IPS-18c (cell line): ENCODE measurements around the gene FBXL7.

Source experiments
- H3K4me3 ChIP-seq: 2 replicates; pipeline ENCODE4 v1.7.0; 2013; ENCODE audit warnings: low read depth, mild to moderate bottlenecking, low read length, moderate library complexity; ENCODE audit not compliant: insufficient read depth
- H3K9me3 ChIP-seq: one replicate; pipeline ENCODE4 v1.6.1; 2013; ENCODE audit warnings: mild to moderate bottlenecking, low read length, moderate library complexity; ENCODE audit not compliant: control insufficient read depth, insufficient read depth

FBXL7 gene

DNA sequence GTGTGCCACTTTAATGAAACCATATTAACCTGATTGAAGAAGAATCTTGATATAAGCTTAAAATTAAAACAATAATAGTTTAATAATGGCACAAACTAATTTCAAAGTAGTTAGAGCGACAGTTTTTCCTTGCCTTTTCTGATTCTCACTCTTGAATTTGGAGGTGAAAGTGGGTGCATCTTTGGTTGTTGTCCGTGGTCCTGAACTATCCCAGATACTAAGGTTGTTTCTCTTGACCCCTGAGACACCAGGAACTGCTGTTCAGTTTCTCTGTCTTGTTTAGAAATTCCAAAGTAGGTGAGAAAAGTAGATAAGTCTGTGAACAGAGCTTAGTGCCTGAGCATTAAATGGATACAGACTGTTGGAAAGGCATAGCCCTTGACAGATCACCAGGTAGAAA, 274.7 kb downstream of the FBXL7 start:
- no peak overlapping the region for H3K4me3 ChIP-seq

DNA sequence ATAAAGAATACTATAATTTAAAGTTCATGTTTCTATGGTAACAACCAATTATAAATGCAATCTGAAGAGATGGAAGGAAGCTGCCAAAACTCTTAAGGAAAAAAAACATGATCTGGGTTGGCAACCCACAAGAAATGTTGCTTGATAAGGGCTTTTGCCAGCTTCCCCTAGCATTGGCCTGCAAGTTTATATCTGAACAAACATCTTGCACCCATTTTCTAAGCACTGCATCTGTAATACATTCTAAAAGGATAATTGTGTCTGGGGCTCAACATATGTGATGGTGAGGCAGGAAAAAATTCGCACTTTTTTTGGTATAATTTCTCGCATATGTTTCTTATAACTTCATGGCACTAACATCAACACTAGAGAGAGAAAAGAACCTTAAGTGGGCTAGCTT, 276.4 kb downstream of the FBXL7 start:
- H3K9me3 ChIP-seq: no peaks in the 10 kb centered on the region

More for the DNA sequence above, 274.7 kb downstream of the FBXL7 start:
- no peaks in the 10 kb centered on the region for H3K9me3 ChIP-seq

DNA sequence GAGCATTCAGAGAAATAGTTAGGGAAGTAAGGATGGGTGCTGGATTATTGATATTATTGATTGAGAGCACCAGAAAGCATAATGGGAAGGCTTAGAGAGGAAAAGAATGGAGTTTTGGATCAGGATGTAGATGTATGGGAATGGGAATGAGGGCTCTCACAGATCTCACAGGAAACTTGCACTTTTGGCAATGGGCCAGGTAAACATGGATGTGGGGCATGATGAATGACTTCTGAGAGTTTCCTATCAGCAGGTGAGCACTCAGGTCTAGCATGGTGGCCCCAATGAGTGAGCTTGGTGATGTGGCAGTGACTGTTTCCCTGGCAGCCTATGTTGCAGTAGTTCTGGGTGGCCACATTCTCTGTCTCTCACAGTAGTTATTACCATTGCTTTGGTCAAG, 283.8 kb downstream of the FBXL7 start:
- H3K4me3 ChIP-seq: no peak overlapping the region
- H3K9me3 ChIP-seq: no peaks in the 10 kb centered on the region

More for the DNA sequence above, 276.4 kb downstream of the FBXL7 start:
- no peak overlapping the region for H3K4me3 ChIP-seq

DNA sequence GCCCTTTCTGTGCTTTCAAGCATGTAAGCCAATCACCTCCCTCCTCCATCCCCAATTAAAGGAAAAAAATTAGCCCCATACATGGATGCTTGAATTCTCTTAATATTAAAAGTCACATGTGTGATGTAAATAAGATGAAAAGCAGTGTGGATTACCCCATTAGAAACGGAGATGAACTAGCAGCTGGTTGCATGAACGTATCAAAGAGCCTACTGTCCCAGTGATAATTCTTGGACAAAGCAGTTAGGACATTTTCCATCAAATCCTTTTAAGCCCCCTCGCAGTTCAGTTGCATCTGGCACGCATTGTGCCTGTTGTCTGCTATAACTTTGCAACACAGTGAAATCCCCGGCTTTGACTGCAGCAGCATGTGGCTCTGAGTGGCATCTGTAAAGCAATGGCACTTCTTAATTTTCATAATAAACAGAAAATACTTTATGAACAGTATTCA, 285.6 kb downstream of the FBXL7 start:
- no peak overlapping the region for H3K4me3 ChIP-seq
- H3K9me3 ChIP-seq: no peaks in the 10 kb centered on the region

DNA sequence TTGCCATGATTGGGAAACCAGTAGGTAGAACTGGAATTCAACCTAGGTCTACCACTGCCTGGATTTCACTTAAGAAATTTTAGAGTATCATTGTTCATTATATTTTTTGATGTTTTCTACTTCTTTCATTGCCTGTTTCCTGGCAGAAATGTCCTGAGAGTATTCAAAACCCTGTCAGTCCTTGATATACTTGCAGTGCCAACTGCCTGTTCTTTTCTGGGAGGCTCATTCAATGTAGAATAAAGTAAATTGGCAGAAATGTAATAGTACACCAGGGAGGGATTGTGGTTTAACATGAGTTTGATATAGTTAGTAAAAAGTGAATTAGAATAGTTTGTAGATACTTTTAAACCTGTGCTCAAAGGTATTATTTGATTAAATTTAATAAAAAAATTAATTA, 286.3 kb downstream of the FBXL7 start:
- no peaks in the 10 kb centered on the region for H3K9me3 ChIP-seq
- no peak overlapping the region for H3K4me3 ChIP-seq

DNA sequence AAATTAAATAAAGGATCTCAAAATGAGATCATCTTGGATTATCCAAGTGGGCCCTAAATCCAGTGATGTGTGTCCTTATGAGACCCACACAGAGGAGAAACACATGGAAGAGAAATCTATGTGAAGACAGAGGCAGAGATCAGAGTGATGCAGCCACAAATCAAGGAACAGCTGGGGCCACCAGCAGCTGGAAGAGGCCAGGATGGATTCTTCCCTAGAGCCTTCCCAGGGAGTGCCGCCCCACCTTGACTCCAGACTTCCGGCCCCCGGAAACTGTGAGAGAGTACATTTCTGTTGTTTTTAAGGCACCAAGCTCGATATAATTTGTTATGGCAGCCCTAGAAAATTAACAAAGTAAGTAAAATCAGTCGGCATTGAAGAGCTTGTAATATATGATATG, 286.9 kb downstream of the FBXL7 start:
- Histone ChIP-seq H3K9me3 (no peaks in the 10 kb centered on the region), H3K4me3 (no peak overlapping the region)

DNA sequence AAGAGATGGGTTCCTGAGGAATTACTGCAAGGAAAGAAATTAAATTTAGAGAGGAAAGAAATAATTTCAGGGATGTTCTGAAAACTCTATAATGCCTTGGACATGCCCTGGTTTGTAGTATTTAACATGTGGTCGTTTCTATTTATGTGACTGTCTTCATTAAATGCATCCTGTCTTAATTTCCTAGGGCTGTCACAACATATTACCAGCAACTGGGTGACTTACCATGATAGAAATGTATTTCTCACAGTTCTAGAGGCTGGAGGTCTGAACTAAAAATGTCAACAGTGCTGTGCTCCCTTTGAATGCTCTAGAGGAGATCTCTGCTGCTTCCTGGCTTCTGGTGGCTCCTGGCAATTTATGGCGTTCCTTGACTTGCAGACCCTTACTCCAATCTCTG, 287.7 kb downstream of the FBXL7 start:
- H3K4me3 ChIP-seq: no peak overlapping the region

DNA sequence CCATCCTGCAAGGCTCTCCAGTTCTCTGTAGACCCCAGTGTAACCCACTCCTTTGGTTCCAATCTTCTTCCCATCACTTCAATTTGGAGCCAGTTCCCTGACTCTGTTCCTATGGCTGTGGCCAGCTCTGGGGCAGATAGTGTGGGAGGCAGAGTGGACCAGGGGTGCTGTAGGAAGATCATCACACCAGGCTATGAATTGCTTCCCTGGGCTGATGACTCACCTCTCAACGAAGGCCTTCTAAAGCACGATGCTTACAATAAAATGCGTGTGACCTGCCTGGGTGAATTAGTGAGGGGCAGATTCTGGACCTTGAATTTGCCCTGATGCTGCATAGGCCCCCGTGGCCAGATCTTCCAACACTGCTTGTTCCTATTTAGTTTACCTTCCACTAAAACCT, 289.7 kb downstream of the FBXL7 start:
- Histone ChIP-seq H3K9me3 (no peaks in the 10 kb centered on the region), H3K4me3 (no peak overlapping the region)

More for the DNA sequence above, 287.7 kb downstream of the FBXL7 start:
- no peaks in the 10 kb centered on the region for H3K9me3 ChIP-seq

DNA sequence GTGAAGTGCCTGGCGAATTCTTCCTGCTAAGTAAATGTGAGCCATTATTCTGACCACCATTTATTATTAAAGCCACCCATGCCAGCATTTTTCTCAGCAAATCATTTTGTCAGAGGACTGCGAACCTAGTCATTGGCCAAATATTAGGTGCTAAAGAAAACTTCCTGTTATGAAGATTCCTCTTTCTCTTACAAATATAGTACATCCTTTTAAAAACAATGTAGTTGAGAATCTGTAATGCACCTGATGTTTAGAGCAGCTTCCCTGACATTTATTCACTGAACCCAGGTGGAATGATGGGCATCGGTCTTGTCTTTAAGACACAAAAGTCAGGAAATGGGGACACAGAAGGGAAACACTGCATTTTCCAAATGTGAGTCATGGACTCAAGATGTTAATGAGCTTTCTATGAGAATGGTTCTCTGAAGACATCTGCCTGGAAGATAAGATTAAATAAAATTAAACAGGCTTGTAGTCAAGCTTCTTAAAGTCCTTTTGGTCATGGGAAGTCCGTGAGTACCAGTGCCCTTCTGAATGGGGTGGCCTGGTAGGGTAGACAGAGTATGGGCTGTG, 290.6 kb downstream of the FBXL7 start:
- Histone ChIP-seq H3K4me3 (no peak overlapping the region), H3K9me3 (no peaks in the 10 kb centered on the region)

DNA sequence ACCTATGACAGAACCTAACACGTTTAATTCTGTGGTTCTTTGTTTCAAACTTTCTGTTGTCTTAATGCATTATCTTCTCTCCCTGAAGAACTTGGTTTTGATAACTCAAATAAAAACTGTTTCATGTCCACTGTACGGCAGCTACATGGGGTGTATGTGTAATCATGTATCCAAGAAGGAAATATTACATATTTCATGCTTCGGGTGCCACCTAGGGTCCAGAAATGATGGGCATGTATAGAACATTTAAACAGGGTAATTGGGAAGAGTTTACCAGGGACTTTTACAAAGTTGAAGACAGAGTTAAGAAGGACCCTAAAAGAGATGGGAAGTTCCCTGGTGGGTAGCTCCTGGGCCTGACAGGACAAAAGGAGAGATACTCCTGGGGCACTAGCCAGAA, 291.3 kb downstream of the FBXL7 start:
- H3K4me3 ChIP-seq: no peak overlapping the region
- H3K9me3 ChIP-seq: no peaks in the 10 kb centered on the region

DNA sequence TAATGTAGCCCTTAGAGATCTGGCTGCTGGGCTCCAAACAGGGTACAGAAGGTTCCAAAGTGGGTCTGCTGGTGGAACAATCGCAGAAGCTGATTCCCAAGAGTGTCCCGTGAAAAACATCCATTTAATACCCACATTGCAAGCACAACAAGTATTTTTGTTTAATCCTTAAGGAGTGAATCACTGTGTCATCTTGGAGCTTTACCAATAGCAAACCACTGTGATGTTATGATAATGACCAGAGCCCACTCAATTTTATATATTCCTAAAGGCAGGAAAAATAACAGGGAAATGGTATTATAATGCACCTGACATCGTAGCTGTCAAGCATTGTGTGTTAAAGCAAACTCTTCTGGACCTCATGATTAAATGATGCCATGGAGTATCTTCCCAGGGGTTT, 291.9 kb downstream of the FBXL7 start:
- H3K4me3 ChIP-seq: no peak overlapping the region
- H3K9me3 ChIP-seq: no peaks in the 10 kb centered on the region

DNA sequence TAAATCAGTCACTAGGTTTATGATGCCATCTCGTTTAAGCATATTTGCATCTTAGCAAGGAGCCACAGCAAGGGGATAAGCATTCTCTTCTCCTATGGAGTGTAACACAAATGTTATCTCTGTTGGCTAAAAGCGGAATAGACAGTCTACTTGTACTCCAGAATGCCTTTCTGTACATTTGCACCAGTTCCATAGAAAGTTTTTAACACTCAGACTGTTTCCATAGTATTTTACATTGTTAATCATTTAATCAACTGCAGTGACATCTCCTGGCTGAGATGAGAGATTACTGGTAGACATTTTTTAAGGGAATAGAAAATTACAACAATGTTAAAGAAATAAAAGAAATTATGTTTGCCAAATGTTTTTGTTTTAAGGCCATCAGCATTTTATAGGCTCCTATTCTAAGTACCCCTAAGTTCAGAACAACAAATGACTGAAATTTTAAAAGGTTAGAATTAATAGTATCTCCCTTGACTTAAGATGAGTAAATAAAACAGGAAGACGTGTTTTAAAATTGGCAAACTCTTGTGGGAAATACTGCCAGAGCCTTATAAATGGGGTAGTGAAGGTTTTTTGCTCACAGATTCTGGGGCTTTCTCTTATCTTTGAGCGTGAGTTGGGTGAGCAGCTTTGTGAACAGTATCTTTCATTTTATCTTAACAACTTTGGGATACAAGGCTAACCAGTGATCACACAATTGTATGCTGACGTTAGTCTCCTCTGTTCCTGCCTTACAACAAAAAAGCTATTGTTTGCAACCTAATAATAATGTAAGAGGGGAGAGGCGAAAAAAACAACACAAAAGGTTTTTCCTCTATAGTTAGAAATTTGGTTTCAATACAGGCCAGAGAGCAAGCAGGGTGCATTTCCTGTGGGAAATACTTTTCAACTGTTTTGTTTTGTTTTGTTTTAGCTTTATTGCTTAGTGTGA, 294.3 kb downstream of the FBXL7 start:
- H3K4me3 ChIP-seq: no peak overlapping the region
- no peaks in the 10 kb centered on the region for H3K9me3 ChIP-seq

DNA sequence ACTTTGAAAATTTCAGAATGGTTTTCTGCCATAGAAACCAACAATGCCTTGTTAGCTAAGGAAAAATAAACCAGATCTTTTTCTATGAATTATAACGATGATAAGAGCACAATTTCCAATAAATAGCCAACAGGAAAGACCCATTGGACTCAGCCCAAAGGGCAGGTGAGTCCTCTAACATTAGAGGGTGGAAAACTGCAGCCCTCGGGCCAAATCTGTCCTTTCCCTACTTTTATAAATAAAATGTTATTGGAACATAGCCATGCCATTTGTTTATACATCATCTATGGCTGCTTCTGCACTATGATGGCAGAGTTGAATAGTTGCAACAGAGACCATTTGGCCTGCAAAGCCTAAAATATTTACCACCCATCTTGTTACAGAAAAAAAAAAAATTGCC, 296.1 kb downstream of the FBXL7 start:
- H3K4me3 ChIP-seq: no peak overlapping the region
- H3K9me3 ChIP-seq: no peaks in the 10 kb centered on the region

DNA sequence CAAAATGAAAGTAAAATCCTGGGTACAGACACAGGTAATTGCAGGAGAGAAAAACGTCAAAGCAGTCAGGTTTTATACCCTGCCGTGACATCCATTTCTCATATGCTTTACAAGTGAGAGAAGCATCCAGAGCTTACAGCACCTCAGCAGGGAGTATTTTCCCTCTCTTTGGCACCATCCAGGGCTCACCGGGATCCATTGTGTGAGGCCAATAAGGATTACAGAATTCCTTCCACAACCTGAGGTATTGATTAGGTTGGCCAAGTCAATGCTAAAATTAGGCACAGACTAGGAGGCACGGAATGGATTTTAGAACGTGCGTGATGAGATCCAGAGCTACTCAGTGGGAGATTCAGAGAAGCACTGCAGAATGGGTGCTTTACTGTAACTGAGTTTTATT, 296.6 kb downstream of the FBXL7 start:
- Histone ChIP-seq H3K9me3 (no peaks in the 10 kb centered on the region), H3K4me3 (no peak overlapping the region)

DNA sequence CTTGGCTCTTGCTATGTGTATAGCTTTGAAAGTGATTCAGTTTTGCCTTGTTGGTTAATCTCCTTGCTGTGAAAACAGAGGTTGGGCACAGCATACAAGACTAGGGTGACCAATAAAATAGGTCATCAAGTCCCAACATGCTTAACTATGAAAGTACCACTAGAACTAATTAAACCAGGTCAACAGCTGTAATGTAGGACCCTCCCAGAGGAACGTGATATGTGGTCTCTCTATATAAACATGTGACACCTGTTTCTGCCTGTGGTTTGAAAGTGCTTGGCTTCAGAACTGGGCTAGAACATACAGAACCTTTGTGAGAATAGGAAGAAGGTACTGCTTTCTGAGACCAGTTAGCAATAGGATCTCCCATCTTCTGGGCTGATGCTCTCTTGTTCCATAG, 297.1 kb downstream of the FBXL7 start:
- Histone ChIP-seq H3K9me3 (no peaks in the 10 kb centered on the region), H3K4me3 (no peak overlapping the region)

DNA sequence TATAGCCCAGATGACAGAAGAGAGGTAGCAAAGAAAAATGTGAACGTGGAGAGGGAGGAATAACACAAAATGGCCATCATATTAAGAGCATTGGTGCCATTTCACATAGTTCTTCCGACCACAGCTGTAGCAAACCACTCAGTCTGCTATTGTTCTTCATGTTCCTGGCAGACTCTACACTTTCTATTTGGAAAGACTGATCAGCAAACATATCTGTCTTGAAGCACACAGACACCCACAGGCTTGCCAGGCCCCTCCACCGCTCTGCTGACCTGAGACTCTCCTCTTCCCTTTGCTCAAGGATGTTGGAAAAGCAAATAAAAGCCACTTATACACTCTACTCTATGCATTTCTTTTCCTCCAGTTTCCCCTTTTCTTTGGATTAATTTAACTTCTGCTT, 298.0 kb downstream of the FBXL7 start:
- no peaks in the 10 kb centered on the region for H3K9me3 ChIP-seq
- H3K4me3 ChIP-seq: no peak overlapping the region

DNA sequence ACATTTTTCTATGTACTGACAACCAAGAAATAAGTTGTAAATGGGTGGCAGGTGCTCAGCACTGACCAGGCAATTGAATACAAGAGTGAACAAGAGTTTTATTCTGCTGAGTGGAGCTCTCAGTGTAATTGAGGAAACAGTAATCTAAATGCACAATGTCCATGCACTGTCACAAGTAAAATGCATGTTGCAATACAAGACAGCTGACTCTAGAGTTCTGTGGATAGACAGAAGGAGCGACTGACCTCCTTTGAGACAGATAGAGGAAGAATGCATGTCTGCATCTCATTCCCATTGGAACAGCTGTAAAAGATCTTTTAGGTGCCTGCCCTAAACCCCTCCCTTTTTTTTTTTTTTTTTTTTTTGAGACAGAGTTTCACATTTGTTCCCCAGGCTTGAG, 299.0 kb downstream of the FBXL7 start:
- H3K4me3 ChIP-seq: no peak overlapping the region
- peaks cover 7% of the 10 kb centered on the region for H3K9me3 ChIP-seq

DNA sequence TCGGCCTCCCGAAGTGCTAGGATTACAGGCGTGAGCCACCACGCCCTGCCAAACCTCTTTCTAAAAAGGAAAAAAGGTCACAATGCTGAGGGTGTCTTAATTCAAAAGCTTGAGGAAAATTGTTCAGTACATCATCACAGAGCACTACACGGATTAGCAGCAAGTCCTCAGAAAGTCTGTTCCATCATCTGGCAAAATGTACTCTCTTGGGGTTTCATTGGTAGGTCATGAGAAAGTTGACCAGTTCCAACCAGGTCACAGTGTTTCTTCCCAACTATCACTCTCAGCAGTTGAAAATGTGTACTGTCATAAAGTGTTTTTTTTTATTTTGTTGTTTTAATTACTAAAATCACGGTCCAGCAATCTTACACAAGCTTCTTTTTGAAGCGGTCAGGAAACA, 299.6 kb downstream of the FBXL7 start:
- Histone ChIP-seq H3K4me3 (no peak overlapping the region), H3K9me3 (peaks cover 9% of the 10 kb centered on the region)
